ENCODE data around the gene ERGIC1. TPM values are rescaled to one million over a fixed set of nuclear protein-coding genes. Genes with fewer than 3 reads are reported as not detected.

Gene ERGIC1
- total and polyA plus RNA-seq, 2 of the 13 experiments (the other 11 are each of a cell fraction or from before 2014, with no cell fraction given): 78.5 to 184 TPM

DNA sequence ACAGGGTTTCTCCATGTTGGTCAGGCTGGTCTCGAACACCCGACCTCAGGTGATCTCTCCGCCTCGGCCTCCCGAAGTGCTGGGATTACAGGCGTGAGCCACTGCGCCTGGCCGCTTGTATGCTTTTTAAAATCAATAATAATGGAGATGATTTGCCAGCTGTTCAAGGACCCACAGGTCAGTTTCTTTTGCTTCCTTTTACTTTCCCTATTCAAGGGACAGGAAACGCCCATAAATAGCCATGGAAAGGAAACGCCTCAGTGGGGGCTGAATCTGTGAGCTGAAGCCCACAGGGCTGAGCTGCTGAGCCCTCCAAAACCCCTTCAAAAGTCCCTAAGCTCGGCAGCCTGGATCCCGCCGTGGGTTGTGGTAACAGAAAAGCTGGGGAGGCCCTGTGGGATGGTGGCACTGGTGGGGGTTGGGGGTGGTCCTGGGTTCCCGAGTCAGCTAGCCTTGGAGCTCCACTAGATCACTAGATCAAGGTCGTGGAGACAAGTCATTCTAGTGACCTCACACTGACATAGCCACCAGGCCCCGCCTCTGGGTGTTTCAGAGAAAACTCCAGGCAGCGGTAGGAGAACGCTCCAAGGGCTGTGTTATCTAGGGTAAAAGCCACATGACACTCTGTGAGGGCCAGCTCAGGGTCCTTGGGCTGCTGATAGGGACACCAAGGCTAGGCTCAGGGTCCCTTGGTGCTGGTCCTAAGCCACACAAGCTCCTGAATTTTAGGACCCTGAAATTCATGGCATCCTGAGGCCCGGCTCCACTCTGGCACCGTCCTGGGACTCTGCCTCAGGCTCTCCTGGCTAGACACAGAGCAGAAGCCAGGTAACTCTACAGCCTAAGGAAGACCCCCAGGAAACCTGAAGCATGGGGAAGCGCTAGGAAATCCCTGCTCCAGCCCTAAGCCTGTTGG lies 45.0 kb upstream of the ERGIC1 start (continued):
- TF ChIP-seq, protein P1, sequence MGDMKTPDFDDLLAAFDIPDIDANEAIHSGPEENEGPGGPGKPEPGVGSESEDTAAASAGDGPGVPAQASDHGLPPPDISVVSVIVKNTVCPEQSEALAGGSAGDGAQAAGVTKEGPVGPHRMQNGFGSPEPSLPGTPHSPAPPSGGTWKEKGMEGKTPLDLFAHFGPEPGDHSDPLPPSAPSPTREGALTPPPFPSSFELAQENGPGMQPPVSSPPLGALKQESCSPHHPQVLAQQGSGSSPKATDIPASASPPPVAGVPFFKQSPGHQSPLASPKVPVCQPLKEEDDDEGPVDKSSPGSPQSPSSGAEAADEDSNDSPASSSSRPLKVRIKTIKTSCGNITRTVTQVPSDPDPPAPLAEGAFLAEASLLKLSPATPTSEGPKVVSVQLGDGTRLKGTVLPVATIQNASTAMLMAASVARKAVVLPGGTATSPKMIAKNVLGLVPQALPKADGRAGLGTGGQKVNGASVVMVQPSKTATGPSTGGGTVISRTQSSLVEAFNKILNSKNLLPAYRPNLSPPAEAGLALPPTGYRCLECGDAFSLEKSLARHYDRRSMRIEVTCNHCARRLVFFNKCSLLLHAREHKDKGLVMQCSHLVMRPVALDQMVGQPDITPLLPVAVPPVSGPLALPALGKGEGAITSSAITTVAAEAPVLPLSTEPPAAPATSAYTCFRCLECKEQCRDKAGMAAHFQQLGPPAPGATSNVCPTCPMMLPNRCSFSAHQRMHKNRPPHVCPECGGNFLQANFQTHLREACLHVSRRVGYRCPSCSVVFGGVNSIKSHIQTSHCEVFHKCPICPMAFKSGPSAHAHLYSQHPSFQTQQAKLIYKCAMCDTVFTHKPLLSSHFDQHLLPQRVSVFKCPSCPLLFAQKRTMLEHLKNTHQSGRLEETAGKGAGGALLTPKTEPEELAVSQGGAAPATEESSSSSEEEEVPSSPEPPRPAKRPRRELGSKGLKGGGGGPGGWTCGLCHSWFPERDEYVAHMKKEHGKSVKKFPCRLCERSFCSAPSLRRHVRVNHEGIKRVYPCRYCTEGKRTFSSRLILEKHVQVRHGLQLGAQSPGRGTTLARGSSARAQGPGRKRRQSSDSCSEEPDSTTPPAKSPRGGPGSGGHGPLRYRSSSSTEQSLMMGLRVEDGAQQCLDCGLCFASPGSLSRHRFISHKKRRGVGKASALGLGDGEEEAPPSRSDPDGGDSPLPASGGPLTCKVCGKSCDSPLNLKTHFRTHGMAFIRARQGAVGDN (CRISPR knock-in tag; IDR thresholded peaks at IDR 0.05): peak; percentile 22
- TF ChIP-seq CAMTA2 (CRISPR knock-in tag; IDR thresholded peaks at IDR 0.05; ENCODE audit: borderline replicate concordance) (no peak), STAT6 (CRISPR knock-in tag; IDR thresholded peaks at IDR 0.05; ENCODE audit: borderline replicate concordance) (no peak), TBL1XR1 (IDR thresholded peaks at IDR 0.05; ENCODE audit: borderline replicate concordance, low read length, partially characterized antibody) (peak; percentile 13), ZNF670 (CRISPR knock-in tag; IDR thresholded peaks at IDR 0.05; ENCODE audit: borderline replicate concordance) (no peak), RCOR2 (CRISPR knock-in tag; IDR thresholded peaks at IDR 0.05) (peak; percentile 54; the same call in 1 of the 2 replicates), ZNF570 (CRISPR knock-in tag; IDR thresholded peaks at IDR 0.05; ENCODE audit: borderline replicate concordance) (no peak), ZNF460 (CRISPR knock-in tag; IDR thresholded peaks at IDR 0.05; ENCODE audit: borderline replicate concordance) (no peak), RORA (CRISPR knock-in tag; IDR thresholded peaks at IDR 0.05) (no peak), ZNF3 (CRISPR knock-in tag; IDR thresholded peaks at IDR 0.05) (no peak), ZNF720 (CRISPR knock-in tag; IDR thresholded peaks at IDR 0.05) (no peak), ZNF224 (CRISPR knock-in tag; IDR thresholded peaks at IDR 0.05) (no peak)
- TF ChIP-seq, protein P2, sequence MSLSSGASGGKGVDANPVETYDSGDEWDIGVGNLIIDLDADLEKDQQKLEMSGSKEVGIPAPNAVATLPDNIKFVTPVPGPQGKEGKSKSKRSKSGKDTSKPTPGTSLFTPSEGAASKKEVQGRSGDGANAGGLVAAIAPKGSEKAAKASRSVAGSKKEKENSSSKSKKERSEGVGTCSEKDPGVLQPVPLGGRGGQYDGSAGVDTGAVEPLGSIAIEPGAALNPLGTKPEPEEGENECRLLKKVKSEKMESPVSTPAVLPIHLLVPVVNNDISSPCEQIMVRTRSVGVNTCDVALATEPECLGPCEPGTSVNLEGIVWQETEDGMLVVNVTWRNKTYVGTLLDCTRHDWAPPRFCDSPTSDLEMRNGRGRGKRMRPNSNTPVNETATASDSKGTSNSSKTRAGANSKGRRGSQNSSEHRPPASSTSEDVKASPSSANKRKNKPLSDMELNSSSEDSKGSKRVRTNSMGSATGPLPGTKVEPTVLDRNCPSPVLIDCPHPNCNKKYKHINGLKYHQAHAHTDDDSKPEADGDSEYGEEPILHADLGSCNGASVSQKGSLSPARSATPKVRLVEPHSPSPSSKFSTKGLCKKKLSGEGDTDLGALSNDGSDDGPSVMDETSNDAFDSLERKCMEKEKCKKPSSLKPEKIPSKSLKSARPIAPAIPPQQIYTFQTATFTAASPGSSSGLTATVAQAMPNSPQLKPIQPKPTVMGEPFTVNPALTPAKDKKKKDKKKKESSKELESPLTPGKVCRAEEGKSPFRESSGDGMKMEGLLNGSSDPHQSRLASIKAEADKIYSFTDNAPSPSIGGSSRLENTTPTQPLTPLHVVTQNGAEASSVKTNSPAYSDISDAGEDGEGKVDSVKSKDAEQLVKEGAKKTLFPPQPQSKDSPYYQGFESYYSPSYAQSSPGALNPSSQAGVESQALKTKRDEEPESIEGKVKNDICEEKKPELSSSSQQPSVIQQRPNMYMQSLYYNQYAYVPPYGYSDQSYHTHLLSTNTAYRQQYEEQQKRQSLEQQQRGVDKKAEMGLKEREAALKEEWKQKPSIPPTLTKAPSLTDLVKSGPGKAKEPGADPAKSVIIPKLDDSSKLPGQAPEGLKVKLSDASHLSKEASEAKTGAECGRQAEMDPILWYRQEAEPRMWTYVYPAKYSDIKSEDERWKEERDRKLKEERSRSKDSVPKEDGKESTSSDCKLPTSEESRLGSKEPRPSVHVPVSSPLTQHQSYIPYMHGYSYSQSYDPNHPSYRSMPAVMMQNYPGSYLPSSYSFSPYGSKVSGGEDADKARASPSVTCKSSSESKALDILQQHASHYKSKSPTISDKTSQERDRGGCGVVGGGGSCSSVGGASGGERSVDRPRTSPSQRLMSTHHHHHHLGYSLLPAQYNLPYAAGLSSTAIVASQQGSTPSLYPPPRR (CRISPR knock-in tag; IDR thresholded peaks at IDR 0.05; ENCODE audit: borderline replicate concordance): 0 out of 2 replicates have a peak, but pooled peaks have one; percentile 57
- TF ChIP-seq, protein P3, sequence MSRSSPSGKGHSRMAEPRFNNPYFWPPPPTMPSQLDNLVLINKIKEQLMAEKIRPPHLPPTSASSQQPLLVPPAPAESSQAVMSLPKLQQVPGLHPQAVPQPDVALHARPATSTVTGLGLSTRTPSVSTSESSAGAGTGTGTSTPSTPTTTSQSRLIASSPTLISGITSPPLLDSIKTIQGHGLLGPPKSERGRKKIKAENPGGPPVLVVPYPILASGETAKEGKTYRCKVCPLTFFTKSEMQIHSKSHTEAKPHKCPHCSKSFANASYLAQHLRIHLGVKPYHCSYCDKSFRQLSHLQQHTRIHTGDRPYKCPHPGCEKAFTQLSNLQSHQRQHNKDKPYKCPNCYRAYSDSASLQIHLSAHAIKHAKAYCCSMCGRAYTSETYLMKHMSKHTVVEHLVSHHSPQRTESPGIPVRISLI (CRISPR knock-in tag; IDR thresholded peaks at IDR 0.05; ENCODE audit: borderline replicate concordance): no peak
